K562 (cell line): ENCODE data around the gene TPGS1. TPM values are rescaled to one million over a fixed set of nuclear protein-coding genes. Genes with fewer than 3 reads are reported as not detected.

Source experiments
- BCL6 ChIP-seq: fragments of 250-450 bp; sonication (Bioruptor Pico); IDR thresholded peaks from 2 replicates; pipeline ENCODE4 v1.4.0; 2020
- CHD1 ChIP-seq: fragments of 200-600 bp; sonication (generic); IDR thresholded peaks from one replicate; pipeline ENCODE4 v1.6.1; 2012; ENCODE audit warnings: mild to moderate bottlenecking, moderate library complexity, low read length, inconsistent platforms
- ELF1 ChIP-seq: fragments of 200-800 bp; sonication (Bioruptor generic); IDR thresholded peaks from 2 replicates; pipeline ENCODE4 v1.6.1; 2016; ENCODE audit warnings: missing genetic modification characterization, missing compliant biosample characterization
- ETV1 ChIP-seq: fragments of 450-650 bp; conservative IDR thresholded peaks from 2 replicates; pipeline ENCODE4 v1.6.1; 2016; ENCODE audit warnings: missing genetic modification characterization, control low read depth, low read depth, missing compliant biosample characterization
- HDAC2 ChIP-seq: fragments of 450-650 bp; IDR thresholded peaks from 2 replicates; pipeline ENCODE4 v1.6.1; 2016; ENCODE audit warnings: mild to moderate bottlenecking
- HOXB6 ChIP-seq: fragments of 250-450 bp; sonication (Bioruptor Pico); IDR thresholded peaks from 2 replicates; pipeline ENCODE4 v1.5.1; 2022; ENCODE audit warnings: mild to moderate bottlenecking, borderline replicate concordance
- MBD2 ChIP-seq: sonication (generic); IDR thresholded peaks from 2 replicates; pipeline ENCODE4 v1.6.1; 2016; ENCODE audit warnings: low read depth, borderline replicate concordance
- MCM2 ChIP-seq: fragments of 450-650 bp; IDR thresholded peaks from 2 replicates; pipeline ENCODE4 v1.6.1; 2017; ENCODE audit warnings: low read depth, mild to moderate bottlenecking
- NR2C1 ChIP-seq, 2 experiments: fragments of 450-650 bp; IDR thresholded peaks; 2 replicates each; pipeline ENCODE4 v1.6.1; 2017; ENCODE audit warnings: mild to moderate bottlenecking in 2 of 2, antibody characterized with exemption in 1 of 2, inconsistent platforms in 1 of 2, missing compliant biosample characterization in 1 of 2, missing genetic modification characterization in 1 of 2
- NUFIP1 ChIP-seq: fragments of 450-650 bp; IDR thresholded peaks from 2 replicates; pipeline ENCODE4 v1.6.1; 2018; ENCODE audit not compliant: partially characterized antibody
- POLR2A ChIP-seq: fragments of 450-650 bp; conservative IDR thresholded peaks from 2 replicates; pipeline ENCODE4 v1.6.1; 2016
- POLR3G ChIP-seq: IDR thresholded peaks from 2 replicates; pipeline ENCODE4 v1.6.1; 2011; ENCODE audit not compliant: insufficient read length, insufficient replicate concordance; ENCODE audit errors: extremely low read depth
- RBM25 ChIP-seq: fragments of 200-400 bp; formaldehyde crosslinking; IDR thresholded peaks from 2 replicates; pipeline ENCODE4 v1.6.1; 2018; ENCODE audit warnings: low read length, low read depth, moderate library complexity; ENCODE audit not compliant: severe bottlenecking
- SP2 ChIP-seq: IDR thresholded peaks from 2 replicates; pipeline ENCODE4 v1.6.1; 2011; ENCODE audit warnings: mild to moderate bottlenecking, low read depth, low read length, moderate library complexity; ENCODE audit not compliant: poor library complexity, severe bottlenecking; ENCODE audit errors: extremely low read depth
- STAT5B ChIP-seq: fragments of 250-450 bp; sonication (Bioruptor Pico); IDR thresholded peaks from 2 replicates; pipeline ENCODE4 v1.8.0; 2021; ENCODE audit warnings: mild to moderate bottlenecking, inconsistent platforms
- ZNF121 ChIP-seq: sonication (generic); formaldehyde crosslinking; conservative IDR thresholded peaks from 2 replicates; pipeline ENCODE4 v1.8.0; 2022; ENCODE audit warnings: missing genetic modification reagents
- ZNF507 ChIP-seq: conservative IDR thresholded peaks from 2 replicates; pipeline ENCODE4 v1.6.1; 2017; ENCODE audit warnings: missing genetic modification characterization, missing compliant biosample characterization
- ZNF79 ChIP-seq: fragments of 250-450 bp; sonication (Bioruptor Pico); IDR thresholded peaks from 2 replicates; pipeline ENCODE4 v1.4.0; 2020; ENCODE audit warnings: low read depth, mild to moderate bottlenecking, moderate library complexity
- polyA plus RNA-seq, 8 experiments: library from polyadenylated mRNA; depleted of rRNA in 4 of 8; stranded (reverse) in 5 of 8; unstranded in 3 of 8; fragments of >200 nt; fragmentation: Nextera tagmentation in 2 of 8; fragmentation: Illumina TruSeq in 1 of 8; extraction: Ambion mirVana in 2 of 8; extraction: Trizol in 1 of 8; gene quantifications; 2 replicates each; pipeline versions ENCODE4 v1.2.1 to v1.2.3, GENCODE V29; 2011 to 2014; ENCODE audit warnings: inconsistent platforms in 1 of 8, missing spikeins in 1 of 8
- total RNA-seq, 7 experiments: library from RNA; depleted of rRNA in 6 of 7; stranded (reverse); fragments of >200 nt in 6 of 7; fragmentation: Illumina TruSeq in 2 of 7; extraction: Trizol in 2 of 7; gene quantifications; 2 replicates each; pipeline versions ENCODE4 v1.2.1 to v1.2.3, GENCODE V29; 2011 to 2021; ENCODE audit warnings: low replicate concordance in 1 of 7
- TF ChIP-seq, protein P1 (sequence below): fragments of 450-650 bp; formaldehyde crosslinking; IDR thresholded peaks from 2 replicates; pipeline ENCODE4 v1.4.0; 2020; ENCODE audit warnings: mild to moderate bottlenecking, mixed read lengths
- TF ChIP-seq, protein P2 (sequence below): IDR thresholded peaks from 2 replicates; pipeline ENCODE4 v1.6.1; 2011; ENCODE audit not compliant: insufficient read length; ENCODE audit errors: extremely low read depth
- TF ChIP-seq, protein P3 (sequence below): sonication (generic); formaldehyde crosslinking; IDR thresholded peaks from 2 replicates; pipeline ENCODE4 v1.8.1; 2022; ENCODE audit warnings: missing genetic modification reagents

TPGS1 gene
- total and polyA plus RNA-seq, 9 of the 15 experiments (the other 6 are each of a cell fraction or from before 2014, with no cell fraction given): 0.30 to 31.6 (median 1.2) TPM; not detected in 2

DNA sequence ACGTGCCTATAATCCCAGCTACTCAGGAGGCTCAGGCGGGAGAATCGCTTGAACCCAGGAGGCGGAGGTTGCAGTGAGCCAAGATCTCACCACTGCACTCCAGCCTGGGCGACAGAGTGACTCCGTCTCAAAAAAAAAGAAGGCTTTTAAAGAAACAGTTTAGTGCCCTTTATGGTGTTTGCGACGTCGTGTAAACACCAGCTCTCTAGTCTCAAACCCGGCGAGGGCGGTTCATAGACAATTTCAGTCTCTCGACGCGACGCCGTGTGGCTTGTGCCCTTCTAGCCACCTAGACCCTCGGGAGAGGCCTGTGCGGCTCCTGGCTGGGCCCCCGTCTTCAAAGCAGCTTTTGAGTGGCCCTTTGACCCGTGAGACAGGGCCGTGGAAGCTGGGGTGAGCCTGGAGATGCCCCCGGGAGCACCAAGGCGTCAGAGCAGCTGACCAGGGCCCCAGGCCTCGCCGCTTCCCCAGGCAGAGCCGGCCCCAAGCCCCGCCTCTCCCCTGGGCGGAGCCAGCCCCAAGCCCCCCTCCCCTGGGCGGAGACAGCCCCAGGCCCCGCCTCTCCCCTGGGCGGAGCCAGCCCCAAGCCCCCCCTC lies 16.1 kb upstream of the TPGS1 start (continued):
- no peak for TF ChIP-seq ZNF121 (CRISPR knock-in tag)
- no peak for TF ChIP-seq ZNF507
- no peak for TF ChIP-seq BCL6 (CRISPR knock-in tag)
- TF ChIP-seq STAT5B: no peak
- no peak for TF ChIP-seq CHD1
- peak; percentile 59; the same call in 1 of the 2 replicates for TF ChIP-seq POLR2A
- no peak for TF ChIP-seq MCM2
- no peak for TF ChIP-seq ETV1
- TF ChIP-seq ELF1 (tag): no peak
- TF ChIP-seq POLR3G: no peak
- TF ChIP-seq RBM25: no peak
- no peak for TF ChIP-seq MBD2
- TF ChIP-seq, protein P1, sequence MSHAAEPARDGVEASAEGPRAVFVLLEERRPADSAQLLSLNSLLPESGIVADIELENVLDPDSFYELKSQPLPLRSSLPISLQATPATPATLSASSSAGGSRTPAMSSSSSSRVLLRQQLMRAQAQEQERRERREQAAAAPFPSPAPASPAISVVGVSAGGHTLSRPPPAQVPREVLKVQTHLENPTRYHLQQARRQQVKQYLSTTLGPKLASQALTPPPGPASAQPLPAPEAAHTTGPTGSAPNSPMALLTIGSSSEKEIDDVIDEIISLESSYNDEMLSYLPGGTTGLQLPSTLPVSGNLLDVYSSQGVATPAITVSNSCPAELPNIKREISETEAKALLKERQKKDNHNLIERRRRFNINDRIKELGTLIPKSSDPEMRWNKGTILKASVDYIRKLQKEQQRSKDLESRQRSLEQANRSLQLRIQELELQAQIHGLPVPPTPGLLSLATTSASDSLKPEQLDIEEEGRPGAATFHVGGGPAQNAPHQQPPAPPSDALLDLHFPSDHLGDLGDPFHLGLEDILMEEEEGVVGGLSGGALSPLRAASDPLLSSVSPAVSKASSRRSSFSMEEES: no peak
- no peak for TF ChIP-seq NR2C1 (IDR thresholded peaks at IDR 0.05)
- no peak for TF ChIP-seq NR2C1 (tag; IDR thresholded peaks at IDR 0.05)
- TF ChIP-seq HDAC2: no peak
- TF ChIP-seq, protein P2, sequence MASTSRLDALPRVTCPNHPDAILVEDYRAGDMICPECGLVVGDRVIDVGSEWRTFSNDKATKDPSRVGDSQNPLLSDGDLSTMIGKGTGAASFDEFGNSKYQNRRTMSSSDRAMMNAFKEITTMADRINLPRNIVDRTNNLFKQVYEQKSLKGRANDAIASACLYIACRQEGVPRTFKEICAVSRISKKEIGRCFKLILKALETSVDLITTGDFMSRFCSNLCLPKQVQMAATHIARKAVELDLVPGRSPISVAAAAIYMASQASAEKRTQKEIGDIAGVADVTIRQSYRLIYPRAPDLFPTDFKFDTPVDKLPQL: no peak
- TF ChIP-seq SP2: no peak
- TF ChIP-seq, protein P3, sequence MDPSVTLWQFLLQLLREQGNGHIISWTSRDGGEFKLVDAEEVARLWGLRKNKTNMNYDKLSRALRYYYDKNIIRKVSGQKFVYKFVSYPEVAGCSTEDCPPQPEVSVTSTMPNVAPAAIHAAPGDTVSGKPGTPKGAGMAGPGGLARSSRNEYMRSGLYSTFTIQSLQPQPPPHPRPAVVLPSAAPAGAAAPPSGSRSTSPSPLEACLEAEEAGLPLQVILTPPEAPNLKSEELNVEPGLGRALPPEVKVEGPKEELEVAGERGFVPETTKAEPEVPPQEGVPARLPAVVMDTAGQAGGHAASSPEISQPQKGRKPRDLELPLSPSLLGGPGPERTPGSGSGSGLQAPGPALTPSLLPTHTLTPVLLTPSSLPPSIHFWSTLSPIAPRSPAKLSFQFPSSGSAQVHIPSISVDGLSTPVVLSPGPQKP (CRISPR knock-in tag): no peak
- no peak for TF ChIP-seq NUFIP1
- no peak for TF ChIP-seq HOXB6 (CRISPR knock-in tag)
- TF ChIP-seq ZNF79 (CRISPR knock-in tag): no peak
